Upper lobe of left lung (tissue), 4 donors: ENCODE measurements around the gene ARHGAP24.

Experiments used
- CTCF ChIP-seq, 6 experiments: fragments of 450-650 bp in 4 of 6; fragments of 200-600 bp in 2 of 6; sonication (generic) in 2 of 6; IDR thresholded peaks; one replicate each; pipeline ENCODE4 v1.5.1; 2016 to 2019; ENCODE audit warnings: antibody characterized with exemption in 6 of 6
- EP300 ChIP-seq, 4 donors: sonication (generic); formaldehyde crosslinking; IDR thresholded peaks; one replicate each; pipeline ENCODE4 v1.5.1; 2017; ENCODE audit warnings: antibody characterized with exemption in 4 of 4, control low read depth in 2 of 4
- POLR2A ChIP-seq, 4 donors: fragments of 450-650 bp; IDR thresholded peaks; one replicate each; pipeline ENCODE4 v1.5.1; 2016 to 2017; ENCODE audit warnings: antibody characterized with exemption in 4 of 4, mild to moderate bottlenecking in 2 of 4
- POLR2AphosphoS5 ChIP-seq, 2 donors: sonication (generic); formaldehyde crosslinking; IDR thresholded peaks; one replicate each; pipeline ENCODE4 v1.5.1; 2017; ENCODE audit warnings: antibody characterized with exemption in 2 of 2

DNA sequence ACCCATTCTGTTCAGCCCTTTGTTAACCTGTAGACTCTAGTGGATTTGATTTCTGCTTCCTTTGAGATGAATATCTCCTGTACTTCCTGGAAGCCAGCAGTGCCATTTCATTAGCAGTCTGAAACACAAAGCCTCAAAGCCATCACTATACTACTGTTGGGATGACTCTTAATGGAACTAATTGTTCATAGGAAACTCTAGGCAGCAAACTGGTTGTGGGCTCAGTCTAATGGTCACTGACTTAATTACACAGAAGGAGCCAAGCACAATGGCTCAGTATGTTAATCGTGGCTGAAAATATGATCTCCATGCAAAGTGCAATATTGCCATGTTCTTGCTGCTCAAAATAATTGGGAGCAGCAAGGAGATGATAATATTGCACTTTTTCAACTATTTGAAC, 262.3 kb downstream of the ARHGAP24 start:
- TF ChIP-seq CTCF (IDR thresholded peaks at IDR 0.05), result no peak
- no peak for TF ChIP-seq POLR2AphosphoS5 (IDR thresholded peaks at IDR 0.05)
- TF ChIP-seq POLR2A (IDR thresholded peaks at IDR 0.05), result no peak
- no peak for TF ChIP-seq EP300 (IDR thresholded peaks at IDR 0.05)
